MM.1S (cell line): ENCODE data around the gene EML6.

Source experiments
- DNase-seq: peaks from one replicate; pipeline ENCODE4 v3.0.0-alpha.2; 2015
- H2AFZ ChIP-seq: fragments of 300-600 bp; sonication (generic); 2 replicates; pipeline ENCODE4 v1.6.0; 2016; ENCODE audit warnings: antibody characterized with exemption, low read length
- H3F3A ChIP-seq: fragments of 300-600 bp; sonication (generic); 2 replicates; pipeline ENCODE4 v1.6.1; 2016; ENCODE audit warnings: mild to moderate bottlenecking, antibody characterized with exemption, low read length, moderate library complexity, mixed read lengths; ENCODE audit not compliant: insufficient read depth
- H3K27ac ChIP-seq: fragments of 300-600 bp; sonication (generic); 2 replicates; pipeline ENCODE4 v1.5.1; 2016; ENCODE audit warnings: mild to moderate bottlenecking, low read length
- H3K27me3 ChIP-seq: fragments of 300-600 bp; sonication (generic); replicated peaks from 2 replicates; pipeline ENCODE4 v1.6.0; 2016; ENCODE audit warnings: low read length; ENCODE audit not compliant: insufficient read depth
- H3K36me3 ChIP-seq: fragments of 300-600 bp; sonication (generic); replicated peaks from 2 replicates; pipeline ENCODE4 v1.6.1; 2016; ENCODE audit warnings: mild to moderate bottlenecking, low read length, mixed read lengths; ENCODE audit not compliant: insufficient read depth
- H3K4me1 ChIP-seq: fragments of 300-600 bp; sonication (generic); 2 replicates; pipeline ENCODE4 v1.6.1; 2016; ENCODE audit warnings: low read length, mixed read lengths
- H3K4me2 ChIP-seq: fragments of 300-600 bp; sonication (generic); 2 replicates; pipeline ENCODE4 v1.6.0; 2016; ENCODE audit warnings: low read depth, low read length
- H3K4me3 ChIP-seq: fragments of 300-600 bp; sonication (generic); 2 replicates; pipeline ENCODE4 v1.5.1; 2016; ENCODE audit warnings: low read length, mixed read lengths
- H3K79me2 ChIP-seq: fragments of 300-600 bp; sonication (generic); 2 replicates; pipeline ENCODE4 v1.6.1; 2016; ENCODE audit warnings: mixed run types, low read length, mixed read lengths
- H3K9ac ChIP-seq: fragments of 300-600 bp; sonication (generic); 2 replicates; pipeline ENCODE4 v1.6.1; 2016; ENCODE audit warnings: low read length, mixed read lengths
- H3K9me2 ChIP-seq: fragments of 300-600 bp; sonication (generic); replicated peaks from 2 replicates; pipeline ENCODE4 v1.6.1; 2016; ENCODE audit warnings: mild to moderate bottlenecking, low read length, mixed read lengths; ENCODE audit not compliant: insufficient read depth
- H3K9me3 ChIP-seq: fragments of 300-600 bp; sonication (generic); replicated peaks from 2 replicates; pipeline ENCODE4 v1.6.1; 2016; ENCODE audit warnings: mild to moderate bottlenecking, low read length, mixed read lengths; ENCODE audit not compliant: insufficient read depth
- H4K20me1 ChIP-seq: fragments of 300-600 bp; sonication (generic); 2 replicates; pipeline ENCODE4 v1.6.1; 2016; ENCODE audit warnings: mild to moderate bottlenecking, low read length, moderate library complexity, mixed read lengths; ENCODE audit not compliant: insufficient read depth
- EZH2 ChIP-seq: fragments of 300-600 bp; sonication (generic); optimal IDR thresholded peaks from 2 replicates; pipeline ENCODE3; 2017; ENCODE audit warnings: low read depth, mild to moderate bottlenecking, antibody characterized with exemption, low read length, mixed read lengths
- EZH2phosphoT487 ChIP-seq: fragments of 300-600 bp; sonication (generic); IDR thresholded peaks from 2 replicates; pipeline ENCODE4 v1.6.1; 2018; ENCODE audit warnings: antibody characterized with exemption, low read length
- TF ChIP-seq, protein P1 (sequence below): fragments of 300-600 bp; sonication (generic); IDR thresholded peaks from 2 replicates; pipeline ENCODE4 v1.5.1; 2016; ENCODE audit warnings: antibody characterized with exemption, low read length, mixed read lengths

EML6 gene

DNA sequence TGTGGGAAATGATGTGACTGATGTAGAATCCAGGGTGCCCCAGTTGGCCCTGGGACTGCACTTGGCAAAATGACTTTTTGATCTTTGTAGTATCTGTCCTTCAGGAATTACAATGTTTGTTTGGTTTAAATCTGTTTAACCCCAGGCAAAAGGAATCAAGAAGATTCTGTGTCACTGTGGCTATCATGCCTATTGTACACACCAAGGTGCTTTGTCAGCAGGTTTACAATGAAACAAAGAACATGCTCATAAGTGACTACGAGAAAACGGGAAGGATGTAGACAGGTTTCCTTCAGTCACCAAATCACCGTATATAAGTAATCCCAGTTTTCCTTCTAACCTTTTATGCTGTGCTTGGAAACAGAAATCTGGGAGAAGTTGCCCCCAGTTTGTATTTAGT lies 217.3 kb downstream of the EML6 start:
- DNase-seq: no peak

DNA sequence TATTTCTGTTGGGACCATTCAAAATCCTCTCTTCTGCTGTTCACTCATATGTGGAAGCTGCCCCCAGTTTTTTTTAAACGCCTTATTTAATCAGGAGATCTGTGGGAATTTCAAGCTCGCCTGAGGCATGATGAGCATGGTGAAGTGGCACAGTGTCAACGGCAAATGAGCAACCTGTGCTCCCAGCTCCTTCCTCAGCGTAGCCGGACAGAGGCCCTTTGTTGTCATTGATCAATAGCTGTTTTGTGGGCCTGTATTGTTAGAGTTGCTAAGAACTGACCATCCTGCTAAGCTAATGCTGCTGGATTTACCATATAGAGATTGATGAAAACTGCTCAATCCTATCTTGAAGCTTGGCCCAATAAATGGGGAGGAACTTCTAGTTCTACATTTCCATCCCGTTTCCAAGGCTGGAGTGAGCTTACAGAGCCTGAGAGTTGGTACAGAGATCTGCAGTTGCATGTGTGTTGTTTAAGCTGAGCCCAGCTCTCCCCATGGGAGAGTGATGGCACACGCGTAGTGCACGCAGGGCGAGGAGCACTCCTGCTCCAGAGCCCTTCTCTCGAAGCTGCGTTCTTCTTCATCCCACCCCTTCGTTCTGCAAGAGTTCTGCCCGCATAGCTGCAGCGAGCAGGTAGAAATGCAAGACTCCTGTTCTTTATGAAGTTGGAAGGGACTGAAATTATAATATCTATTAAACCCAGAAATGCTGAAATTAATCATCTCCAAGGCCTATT lies 218.0 kb downstream of the EML6 start:
- no peak for DNase-seq
- H4K20me1 ChIP-seq: no peaks in the 10 kb centered on the region
- no peak overlapping the region for H3K27ac ChIP-seq
- peaks cover 13% of the 10 kb centered on the region for H3K4me1 ChIP-seq
- H3K27me3 ChIP-seq: no peaks in the 10 kb centered on the region
- H3K9ac ChIP-seq: no peak overlapping the region
- no peaks in the 10 kb centered on the region for H3F3A ChIP-seq
- no peaks in the 10 kb centered on the region for H3K9me2 ChIP-seq
- H3K36me3 ChIP-seq: no peaks in the 10 kb centered on the region
- no peak for TF ChIP-seq EZH2
- TF ChIP-seq, protein P1, sequence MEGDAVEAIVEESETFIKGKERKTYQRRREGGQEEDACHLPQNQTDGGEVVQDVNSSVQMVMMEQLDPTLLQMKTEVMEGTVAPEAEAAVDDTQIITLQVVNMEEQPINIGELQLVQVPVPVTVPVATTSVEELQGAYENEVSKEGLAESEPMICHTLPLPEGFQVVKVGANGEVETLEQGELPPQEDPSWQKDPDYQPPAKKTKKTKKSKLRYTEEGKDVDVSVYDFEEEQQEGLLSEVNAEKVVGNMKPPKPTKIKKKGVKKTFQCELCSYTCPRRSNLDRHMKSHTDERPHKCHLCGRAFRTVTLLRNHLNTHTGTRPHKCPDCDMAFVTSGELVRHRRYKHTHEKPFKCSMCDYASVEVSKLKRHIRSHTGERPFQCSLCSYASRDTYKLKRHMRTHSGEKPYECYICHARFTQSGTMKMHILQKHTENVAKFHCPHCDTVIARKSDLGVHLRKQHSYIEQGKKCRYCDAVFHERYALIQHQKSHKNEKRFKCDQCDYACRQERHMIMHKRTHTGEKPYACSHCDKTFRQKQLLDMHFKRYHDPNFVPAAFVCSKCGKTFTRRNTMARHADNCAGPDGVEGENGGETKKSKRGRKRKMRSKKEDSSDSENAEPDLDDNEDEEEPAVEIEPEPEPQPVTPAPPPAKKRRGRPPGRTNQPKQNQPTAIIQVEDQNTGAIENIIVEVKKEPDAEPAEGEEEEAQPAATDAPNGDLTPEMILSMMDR: no peak
- TF ChIP-seq EZH2phosphoT487: no peak
- no peak overlapping the region for H2AFZ ChIP-seq
- H3K4me2 ChIP-seq: no peak overlapping the region
- no peaks in the 10 kb centered on the region for H3K79me2 ChIP-seq
- no peaks in the 10 kb centered on the region for H3K9me3 ChIP-seq
- no peak overlapping the region for H3K4me3 ChIP-seq

More for the DNA sequence above, 217.3 kb downstream of the EML6 start:
- Histone ChIP-seq H3K4me1 (peaks cover 11% of the 10 kb centered on the region), H3K79me2 (no peaks in the 10 kb centered on the region), H3K4me3 (no peak overlapping the region), H3K9me3 (no peaks in the 10 kb centered on the region), H4K20me1 (no peaks in the 10 kb centered on the region), H3K36me3 (no peaks in the 10 kb centered on the region), H2AFZ (no peak overlapping the region), H3K27ac (no peak overlapping the region), H3K27me3 (no peaks in the 10 kb centered on the region), H3K9me2 (no peaks in the 10 kb centered on the region), H3F3A (no peaks in the 10 kb centered on the region), H3K9ac (no peak overlapping the region), H3K4me2 (no peak overlapping the region)
- TF ChIP-seq EZH2: no peak

DNA sequence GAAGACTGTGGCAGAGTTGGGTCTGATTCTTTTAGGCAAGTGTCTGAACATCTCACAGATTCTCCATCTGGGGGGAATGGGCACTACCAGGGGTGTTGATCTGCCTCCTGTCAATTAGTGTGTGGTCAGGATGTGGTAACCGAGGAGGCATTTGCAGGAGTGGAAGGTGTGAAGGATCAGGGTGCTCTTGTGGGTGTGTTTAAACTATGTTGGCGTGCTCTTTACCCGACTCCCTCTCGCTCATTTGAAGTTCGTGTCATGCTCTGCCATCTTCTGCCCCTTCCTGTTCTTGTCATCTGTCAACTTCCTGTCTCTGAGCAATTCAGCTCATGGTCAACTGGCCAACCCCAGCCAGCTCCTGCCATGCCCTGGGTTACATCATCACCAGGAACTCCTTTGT lies 218.9 kb downstream of the EML6 start:
- no peak overlapping the region for H3K9ac ChIP-seq
- peaks cover 12% of the 10 kb centered on the region for H3K4me1 ChIP-seq
- no peak overlapping the region for H2AFZ ChIP-seq
- no peaks in the 10 kb centered on the region for H3K27me3 ChIP-seq
- DNase-seq: no peak
- H3K4me3 ChIP-seq: no peak overlapping the region
- no peaks in the 10 kb centered on the region for H3K79me2 ChIP-seq
- no peak for TF ChIP-seq EZH2
- TF ChIP-seq, protein P1: no peak
- TF ChIP-seq EZH2phosphoT487: no peak
- no peaks in the 10 kb centered on the region for H3K36me3 ChIP-seq
- H3K9me3 ChIP-seq: no peaks in the 10 kb centered on the region
- H3F3A ChIP-seq: no peaks in the 10 kb centered on the region
- H3K4me2 ChIP-seq: no peak overlapping the region
- no peaks in the 10 kb centered on the region for H3K9me2 ChIP-seq
- H4K20me1 ChIP-seq: no peaks in the 10 kb centered on the region
- H3K27ac ChIP-seq: no peak overlapping the region

DNA sequence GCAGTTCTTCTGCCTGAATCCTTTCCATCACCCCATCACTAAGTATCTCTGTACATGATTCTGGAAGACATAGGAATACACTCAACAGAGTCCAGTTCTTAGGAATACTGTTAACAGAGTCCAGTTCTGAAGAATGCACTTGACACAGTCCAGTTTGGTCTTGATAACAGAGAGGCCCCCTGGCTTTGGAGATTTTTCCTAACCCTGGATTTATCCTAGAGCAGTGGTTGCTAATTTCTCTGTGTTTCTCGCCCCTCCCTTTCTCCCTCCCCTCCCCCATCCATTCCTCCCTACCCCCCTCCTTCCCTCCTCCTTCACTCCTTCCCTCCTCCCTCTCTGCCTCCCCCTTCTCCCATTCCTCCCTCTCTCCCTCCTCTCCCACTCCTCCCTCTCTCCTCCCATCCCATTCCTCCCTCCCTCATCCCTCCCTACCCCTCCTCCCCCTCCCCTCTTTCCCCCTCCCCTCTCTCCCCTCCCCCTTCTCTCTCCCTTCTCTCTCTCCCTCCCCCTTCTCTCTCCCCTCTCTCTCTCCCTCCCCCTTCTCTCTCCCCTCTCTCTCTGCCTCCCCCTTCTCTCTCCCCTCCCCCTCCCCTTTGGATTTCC lies 221.4 kb downstream of the EML6 start:
- H3K4me2 ChIP-seq: no peak overlapping the region
- no peak overlapping the region for H3K4me3 ChIP-seq
- no peaks in the 10 kb centered on the region for H3F3A ChIP-seq
- H3K9me2 ChIP-seq: no peaks in the 10 kb centered on the region
- H3K36me3 ChIP-seq: no peaks in the 10 kb centered on the region
- H3K27ac ChIP-seq: no peak overlapping the region
- H3K4me1 ChIP-seq: peaks cover 12% of the 10 kb centered on the region
- H3K9ac ChIP-seq: no peak overlapping the region
- no peaks in the 10 kb centered on the region for H3K9me3 ChIP-seq
- H3K27me3 ChIP-seq: no peaks in the 10 kb centered on the region
- no peak for DNase-seq
- H4K20me1 ChIP-seq: no peaks in the 10 kb centered on the region
- no peak overlapping the region for H2AFZ ChIP-seq
- no peak for TF ChIP-seq EZH2phosphoT487
- TF ChIP-seq, protein P1: no peak
- no peak for TF ChIP-seq EZH2
- no peaks in the 10 kb centered on the region for H3K79me2 ChIP-seq
